Fibroblast of lung (primary cell): ENCODE measurements around the gene DHX57.

Source experiments
- EZH2 ChIP-seq: IDR thresholded peaks from 2 replicates; pipeline ENCODE4 v1.5.1; 2012; ENCODE audit warnings: low read length, control low read depth, mild to moderate bottlenecking; ENCODE audit errors: missing control alignments
- TF ChIP-seq, protein P1 (sequence below), 2 donors: IDR thresholded peaks in 1 of 2; conservative IDR thresholded peaks in 1 of 2; 1 replicate in 1 of 2; 2 replicates in 1 of 2; pipeline ENCODE4 v1.5.1; 2011 to 2012; ENCODE audit warnings: low read length in 2 of 2, control low read depth in 1 of 2, inconsistent platforms in 1 of 2, low read depth in 1 of 2, mild to moderate bottlenecking in 1 of 2

DNA sequence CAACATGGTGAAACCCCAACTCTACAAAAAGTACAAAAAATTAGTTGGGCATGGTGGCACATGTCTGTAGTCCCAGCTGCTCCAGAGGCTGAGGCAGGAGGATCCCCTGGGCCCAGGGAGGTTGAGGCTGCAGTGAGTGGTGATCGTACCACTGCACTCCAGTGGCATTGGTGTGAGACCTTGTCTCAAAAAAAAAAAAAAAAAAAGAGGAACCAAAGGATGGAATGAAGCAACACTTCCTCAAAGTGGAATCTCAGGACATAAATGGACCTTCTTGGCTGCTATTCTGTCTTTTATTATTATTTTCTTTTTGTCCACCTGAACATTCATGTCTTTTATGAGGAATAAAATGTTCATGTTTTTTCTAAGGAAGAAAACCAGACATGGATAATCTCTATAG lies 84.0 kb downstream of the DHX57 start:
- TF ChIP-seq, protein P1, sequence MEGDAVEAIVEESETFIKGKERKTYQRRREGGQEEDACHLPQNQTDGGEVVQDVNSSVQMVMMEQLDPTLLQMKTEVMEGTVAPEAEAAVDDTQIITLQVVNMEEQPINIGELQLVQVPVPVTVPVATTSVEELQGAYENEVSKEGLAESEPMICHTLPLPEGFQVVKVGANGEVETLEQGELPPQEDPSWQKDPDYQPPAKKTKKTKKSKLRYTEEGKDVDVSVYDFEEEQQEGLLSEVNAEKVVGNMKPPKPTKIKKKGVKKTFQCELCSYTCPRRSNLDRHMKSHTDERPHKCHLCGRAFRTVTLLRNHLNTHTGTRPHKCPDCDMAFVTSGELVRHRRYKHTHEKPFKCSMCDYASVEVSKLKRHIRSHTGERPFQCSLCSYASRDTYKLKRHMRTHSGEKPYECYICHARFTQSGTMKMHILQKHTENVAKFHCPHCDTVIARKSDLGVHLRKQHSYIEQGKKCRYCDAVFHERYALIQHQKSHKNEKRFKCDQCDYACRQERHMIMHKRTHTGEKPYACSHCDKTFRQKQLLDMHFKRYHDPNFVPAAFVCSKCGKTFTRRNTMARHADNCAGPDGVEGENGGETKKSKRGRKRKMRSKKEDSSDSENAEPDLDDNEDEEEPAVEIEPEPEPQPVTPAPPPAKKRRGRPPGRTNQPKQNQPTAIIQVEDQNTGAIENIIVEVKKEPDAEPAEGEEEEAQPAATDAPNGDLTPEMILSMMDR (conservative IDR thresholded peaks at IDR 0.05 in 1 of 2, IDR thresholded peaks at IDR 0.05 in 1 of 2; ENCODE audit: low read depth in 1 of 2, low read length in 2 of 2): no peak
- no peak for TF ChIP-seq EZH2
